Thoracic aorta (tissue), 2 donors: ENCODE data around the gene KITLG. TPM values are rescaled to one million over a fixed set of nuclear protein-coding genes. Genes with fewer than 3 reads are reported as not detected.

ENCODE experiments used
- ATAC-seq: fragments of 150-250 bp; one replicate; pipeline ENCODE4 v1.8.0; 2017; ENCODE audit warnings: low read depth; ENCODE audit not compliant: insufficient number of reproducible peaks, low FRiP score
- DNase-seq: peaks from one replicate; pipeline ENCODE4 v3.0.0-alpha.2; 2020; ENCODE audit warnings: low spot score
- H3K27ac ChIP-seq, 2 donors: fragments of 200-600 bp; sonication (generic); 1 replicate in 1 of 2; 2 replicates in 1 of 2; pipeline ENCODE4 v1.5.1; 2016; ENCODE audit warnings: mild to moderate bottlenecking in 2 of 2, moderate library complexity in 2 of 2
- H3K27me3 ChIP-seq: fragments of 200-600 bp; sonication (generic); replicated peaks from 2 replicates; pipeline ENCODE4 v1.6.0; 2016; ENCODE audit warnings: mild to moderate bottlenecking; ENCODE audit not compliant: insufficient read depth
- H3K36me3 ChIP-seq: fragments of 200-600 bp; sonication (generic); one replicate; pipeline ENCODE4 v1.5.1; 2016
- H3K4me1 ChIP-seq, 2 donors: fragments of 200-600 bp; sonication (generic); 1 replicate in 1 of 2; 2 replicates in 1 of 2; pipeline versions ENCODE4 v1.5.1 to v1.6.0; 2016; ENCODE audit warnings: low read depth in 2 of 2, mild to moderate bottlenecking in 1 of 2; ENCODE audit not compliant: control insufficient read depth in 1 of 2
- H3K4me3 ChIP-seq: fragments of 200-600 bp; sonication (generic); 2 replicates; pipeline ENCODE4 v1.5.1; 2016; ENCODE audit warnings: mild to moderate bottlenecking
- H3K9me3 ChIP-seq: fragments of 200-600 bp; sonication (generic); 2 replicates; pipeline ENCODE4 v1.5.1; 2016
- CTCF ChIP-seq: fragments of 200-600 bp; sonication (generic); IDR thresholded peaks from one replicate; pipeline ENCODE4 v1.5.1; 2019; ENCODE audit warnings: antibody characterized with exemption
- total RNA-seq, 2 donors: library from RNA; depleted of rRNA; stranded (reverse); fragments of >200 nt; gene quantifications; one replicate each; pipeline versions ENCODE4 v1.1.0 to v1.2.3, GENCODE V29; 2016

Gene KITLG
- total RNA-seq, 2 donors from 2014 or later, result 19.4 to 29.9 TPM

DNA sequence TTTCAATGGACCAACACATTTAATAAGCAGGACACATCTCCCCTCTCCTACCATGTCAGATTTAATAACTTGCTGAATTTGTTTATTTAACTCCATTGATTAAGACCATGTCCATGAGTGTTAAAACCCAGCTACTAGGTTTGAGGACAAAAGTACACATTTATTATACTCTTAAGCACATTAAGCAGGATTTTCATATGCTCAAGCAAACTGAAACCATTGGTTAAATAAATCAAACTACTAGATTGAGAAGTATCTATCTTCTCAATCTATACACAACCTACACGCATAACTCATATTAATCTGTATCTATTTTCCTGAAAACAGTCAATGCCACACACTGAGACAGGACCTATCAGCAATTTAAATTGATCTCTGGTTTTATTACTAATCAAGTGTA lies 85.2 kb downstream of the KITLG start:
- Histone ChIP-seq H3K4me1 (peaks cover 6 to 53% of the 10 kb centered on the region in 2 donors), H3K36me3 (no peaks in the 10 kb centered on the region), H3K27me3 (no peaks in the 10 kb centered on the region), H3K4me3 (no peak overlapping the region), H3K27ac (no peak overlapping the region), H3K9me3 (no peaks in the 10 kb centered on the region)
- ATAC-seq (no peak), DNase-seq (no peak)
- TF ChIP-seq CTCF, result no peak

DNA sequence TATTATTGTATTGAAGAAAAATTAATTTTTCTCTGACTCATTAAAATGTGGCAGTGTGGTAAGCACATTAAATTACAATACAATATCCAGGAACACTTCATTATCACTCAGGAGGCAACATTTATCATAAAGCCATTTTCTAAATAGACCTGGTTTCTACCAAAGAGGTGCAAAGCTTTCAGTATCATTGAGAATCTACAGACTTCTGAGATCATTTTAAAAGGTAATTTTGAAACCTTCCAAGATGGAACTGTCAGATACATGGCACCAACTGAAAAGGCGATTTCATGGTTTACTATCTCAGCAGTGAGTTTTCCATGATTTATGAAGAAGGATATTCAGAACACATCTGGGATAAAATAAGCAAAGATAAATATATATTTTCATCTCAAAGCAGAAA lies 85.8 kb downstream of the KITLG start:
- H3K4me3 ChIP-seq, result no peak overlapping the region
- H3K9me3 ChIP-seq, result no peaks in the 10 kb centered on the region
- TF ChIP-seq CTCF, result no peak
- DNase-seq (no peak), ATAC-seq (no peak)
- H3K27ac ChIP-seq, result no peak overlapping the region
- no peaks in the 10 kb centered on the region for H3K36me3 ChIP-seq
- peaks cover 6 to 48% of the 10 kb centered on the region in 2 donors for H3K4me1 ChIP-seq
- no peaks in the 10 kb centered on the region for H3K27me3 ChIP-seq

DNA sequence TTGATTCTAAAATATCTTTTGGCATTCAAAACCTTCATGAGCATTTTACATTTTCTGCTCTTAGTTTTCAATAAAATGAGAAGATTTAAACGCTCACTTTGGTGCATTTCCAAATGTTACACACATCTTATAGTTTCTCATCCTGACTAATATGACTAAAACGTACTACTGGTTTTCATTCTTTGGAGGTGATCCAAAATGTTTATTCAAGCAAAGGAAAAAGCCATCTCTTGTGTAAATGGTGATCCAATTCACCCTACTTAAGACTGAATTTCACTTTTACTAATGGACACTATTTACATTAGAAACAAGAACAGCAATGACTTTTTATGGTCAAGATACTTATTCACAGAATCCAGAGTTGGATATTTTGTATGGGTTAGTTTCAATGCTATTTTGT lies 86.6 kb downstream of the KITLG start:
- no peak for TF ChIP-seq CTCF
- no peak for ATAC-seq

GRCh38 chr12:88490425-88490824 lies 89.8 kb downstream of the KITLG start:
- no peak overlapping the region for H3K4me3 ChIP-seq
- no peak for DNase-seq
- H3K27ac ChIP-seq, result no peak overlapping the region
- no peaks in the 10 kb centered on the region for H3K36me3 ChIP-seq
- no peak for TF ChIP-seq CTCF
- ATAC-seq, result no peak
- no peaks in the 10 kb centered on the region for H3K9me3 ChIP-seq
- H3K4me1 ChIP-seq, result peaks cover 0 to 11% of the 10 kb centered on the region in 2 donors
- H3K27me3 ChIP-seq, result no peaks in the 10 kb centered on the region

More for the DNA sequence above, 86.6 kb downstream of the KITLG start:
- H3K4me1 ChIP-seq, result peaks cover 6 to 39% of the 10 kb centered on the region in 2 donors
- H3K9me3 ChIP-seq, result no peaks in the 10 kb centered on the region
- H3K36me3 ChIP-seq, result no peaks in the 10 kb centered on the region
- H3K4me3 ChIP-seq, result no peak overlapping the region
- no peaks in the 10 kb centered on the region for H3K27me3 ChIP-seq
- no peak overlapping the region for H3K27ac ChIP-seq
- DNase-seq, result no peak

DNA sequence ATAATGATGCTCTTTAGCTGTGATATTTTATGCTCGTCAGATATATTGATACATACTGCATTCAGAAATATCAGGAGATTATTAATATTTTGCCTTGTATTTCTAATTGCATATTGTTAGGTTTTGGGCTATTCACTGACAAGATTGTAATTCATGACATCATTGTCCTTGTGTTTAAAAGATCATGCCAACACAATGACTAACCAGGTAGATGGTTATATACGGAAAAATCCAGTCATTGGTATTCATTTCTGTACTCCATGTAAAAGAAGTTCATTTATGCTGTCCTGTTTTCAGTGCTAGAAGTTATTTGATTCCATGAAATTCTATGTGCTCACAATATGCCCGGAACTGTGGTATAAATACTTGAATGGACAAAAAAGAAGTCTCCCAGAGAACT lies 107.5 kb downstream of the KITLG start:
- Histone ChIP-seq H3K36me3 (no peaks in the 10 kb centered on the region), H3K4me1 (peaks cover 3 to 16% of the 10 kb centered on the region in 2 donors), H3K27ac (no peak overlapping the region), H3K4me3 (no peak overlapping the region), H3K9me3 (no peaks in the 10 kb centered on the region), H3K27me3 (no peaks in the 10 kb centered on the region)
- no peak for ATAC-seq
- no peak for TF ChIP-seq CTCF
- no peak for DNase-seq
